DND-41 (cell line): Measurements from ENCODE around the gene RBSN.

ENCODE experiments used
- ATAC-seq: fragments of 200-7000 bp; cut with Tn5 transposase; 3 replicates; pipeline ENCODE4 v1.9.1; 2021; ENCODE audit warnings: low read depth; ENCODE audit not compliant: insufficient read depth
- DNase-seq: peaks from one replicate; pipeline ENCODE4 v3.0.0-alpha.2; 2020
- H2AFZ ChIP-seq: 2 replicates; pipeline ENCODE4 v1.6.0; 2012; ENCODE audit warnings: low read depth, low read length
- H3K27ac ChIP-seq: 2 replicates; pipeline ENCODE4 v1.5.1; 2012; ENCODE audit warnings: low read length, inconsistent platforms
- H3K27me3 ChIP-seq: fragments of 200-600 bp; sonication (generic); 2 replicates; pipeline ENCODE4 v1.6.0; 2012; ENCODE audit warnings: low read length, mild to moderate bottlenecking, inconsistent platforms; ENCODE audit not compliant: insufficient read depth, poor library complexity
- H3K36me3 ChIP-seq: 2 replicates; pipeline ENCODE4 v1.5.1; 2012; ENCODE audit warnings: low read length, inconsistent platforms; ENCODE audit not compliant: insufficient read depth
- H3K4me1 ChIP-seq: 2 replicates; pipeline ENCODE4 v1.5.1; 2012; ENCODE audit warnings: mild to moderate bottlenecking, low read length; ENCODE audit not compliant: insufficient read depth
- H3K4me2 ChIP-seq: 2 replicates; pipeline ENCODE4 v1.6.0; 2012; ENCODE audit warnings: mild to moderate bottlenecking, moderate library complexity, low read length, inconsistent platforms; ENCODE audit not compliant: insufficient read depth
- H3K4me3 ChIP-seq, 2 experiments: fragments of 200-600 bp in 1 of 2; shearing (Covaris generic) in 1 of 2; 2 replicates each; pipeline ENCODE4 v1.5.1; 2012 to 2016; ENCODE audit warnings: inconsistent platforms in 2 of 2, low read length in 2 of 2, mild to moderate bottlenecking in 2 of 2, low read depth in 1 of 2, moderate library complexity in 1 of 2
- H3K79me2 ChIP-seq: 2 replicates; pipeline ENCODE4 v1.6.0; 2012; ENCODE audit warnings: low read length, inconsistent platforms; ENCODE audit not compliant: insufficient read depth
- H3K9ac ChIP-seq: 2 replicates; pipeline ENCODE4 v1.6.0; 2012; ENCODE audit warnings: low read depth, mild to moderate bottlenecking, inconsistent platforms, low read length, moderate library complexity
- H3K9me3 ChIP-seq: 2 replicates; pipeline ENCODE4 v1.5.1; 2012; ENCODE audit warnings: low read length, moderate library complexity, mild to moderate bottlenecking, inconsistent platforms; ENCODE audit not compliant: insufficient read depth, severe bottlenecking
- H4K20me1 ChIP-seq: 2 replicates; pipeline ENCODE4 v1.6.0; 2012; ENCODE audit warnings: low read length; ENCODE audit not compliant: insufficient read depth
- EZH2 ChIP-seq: IDR thresholded peaks from 3 replicates; pipeline ENCODE4 v1.6.1; 2012; ENCODE audit warnings: borderline replicate concordance, low read depth, mild to moderate bottlenecking, moderate library complexity, low read length, inconsistent platforms; ENCODE audit not compliant: severe bottlenecking
- TF ChIP-seq, protein P1 (sequence below): IDR thresholded peaks from 2 replicates; pipeline ENCODE4 v1.5.1; 2012; ENCODE audit warnings: borderline replicate concordance, low read length, moderate library complexity, mild to moderate bottlenecking; ENCODE audit not compliant: poor library complexity, severe bottlenecking; ENCODE audit errors: extremely low read depth

The RBSN gene

GRCh38 chr3:15102256-15102655, 3.3 kb upstream of the RBSN start:
- H3K36me3 ChIP-seq = no peaks in the 10 kb centered on the region
- no peak overlapping the region for H3K4me2 ChIP-seq
- H3K4me1 ChIP-seq = peaks cover 22% of the 10 kb centered on the region
- peaks cover 19% of the 10 kb centered on the region for H3K79me2 ChIP-seq
- H3K27me3 ChIP-seq = no peaks in the 10 kb centered on the region
- no peak overlapping the region for H2AFZ ChIP-seq
- DNase-seq (no peak), ATAC-seq (no peak)
- peaks cover 6% of the 10 kb centered on the region for H4K20me1 ChIP-seq
- TF ChIP-seq, protein P1, sequence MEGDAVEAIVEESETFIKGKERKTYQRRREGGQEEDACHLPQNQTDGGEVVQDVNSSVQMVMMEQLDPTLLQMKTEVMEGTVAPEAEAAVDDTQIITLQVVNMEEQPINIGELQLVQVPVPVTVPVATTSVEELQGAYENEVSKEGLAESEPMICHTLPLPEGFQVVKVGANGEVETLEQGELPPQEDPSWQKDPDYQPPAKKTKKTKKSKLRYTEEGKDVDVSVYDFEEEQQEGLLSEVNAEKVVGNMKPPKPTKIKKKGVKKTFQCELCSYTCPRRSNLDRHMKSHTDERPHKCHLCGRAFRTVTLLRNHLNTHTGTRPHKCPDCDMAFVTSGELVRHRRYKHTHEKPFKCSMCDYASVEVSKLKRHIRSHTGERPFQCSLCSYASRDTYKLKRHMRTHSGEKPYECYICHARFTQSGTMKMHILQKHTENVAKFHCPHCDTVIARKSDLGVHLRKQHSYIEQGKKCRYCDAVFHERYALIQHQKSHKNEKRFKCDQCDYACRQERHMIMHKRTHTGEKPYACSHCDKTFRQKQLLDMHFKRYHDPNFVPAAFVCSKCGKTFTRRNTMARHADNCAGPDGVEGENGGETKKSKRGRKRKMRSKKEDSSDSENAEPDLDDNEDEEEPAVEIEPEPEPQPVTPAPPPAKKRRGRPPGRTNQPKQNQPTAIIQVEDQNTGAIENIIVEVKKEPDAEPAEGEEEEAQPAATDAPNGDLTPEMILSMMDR = no peak
- TF ChIP-seq EZH2 = no peak
- H3K27ac ChIP-seq = no peak overlapping the region
- H3K9me3 ChIP-seq = no peaks in the 10 kb centered on the region
- H3K9ac ChIP-seq = no peak overlapping the region
- H3K4me3 ChIP-seq = no peak overlapping the region

GRCh38 chr3:15099364-15100098, 583 bp upstream of the RBSN start:
- ATAC-seq = peak; percentile 20

GRCh38 chr3:15097891-15098290, 1.1 kb downstream of the RBSN start:
- peak; percentile 54 for DNase-seq
- Histone ChIP-seq H3K4me2 (peak overlapping the region; percentile 81), H3K9ac (peak overlapping the region; percentile 67), H2AFZ (0 out of 2 replicates have a peak overlapping the region, but pooled peaks have one; percentile 80), H3K27me3 (no peaks in the 10 kb centered on the region), H3K36me3 (peaks cover 28% of the 10 kb centered on the region), H3K9me3 (no peaks in the 10 kb centered on the region), H3K27ac (peak overlapping the region; percentile 42), H3K79me2 (peaks cover 34% of the 10 kb centered on the region), H3K4me3 (peak overlapping the region; percentile 72 to 85; a peak in 3 of 4 replicates), H3K4me1 (peaks cover 26% of the 10 kb centered on the region), H4K20me1 (peaks cover 6% of the 10 kb centered on the region)
- TF ChIP-seq, protein P1 = no peak
- no peak for TF ChIP-seq EZH2
- ATAC-seq = no peak

More at GRCh38 chr3:15099364-15100098, 583 bp upstream of the RBSN start:
- Histone ChIP-seq H3K9me3 (no peaks in the 10 kb centered on the region), H4K20me1 (peaks cover 6% of the 10 kb centered on the region), H3K4me1 (peaks cover 26% of the 10 kb centered on the region), H3K36me3 (peaks cover 20% of the 10 kb centered on the region), H3K27ac (peak overlapping the region; percentile 88), H3K27me3 (no peaks in the 10 kb centered on the region), H3K4me3 (peak overlapping the region; percentile 48 to 85; a peak in 3 of 4 replicates), H3K4me2 (peak overlapping the region; percentile 81), H2AFZ (peak overlapping the region; percentile 93), H3K9ac (peak overlapping the region; percentile 67), H3K79me2 (peaks cover 34% of the 10 kb centered on the region)
- DNase-seq = peak; percentile 25
- TF ChIP-seq, protein P1 = no peak
- no peak for TF ChIP-seq EZH2
